HG03060 (cell line): ENCODE measurements around the gene CLDN4.
A peak's percentile ranks its signal among the peaks of the same experiment; 100 is the strongest.
"Not testable (repeated sequence)": the region's sequence is repeated elsewhere in the genome, so short reads cannot be mapped to it uniquely, and the experiment has no call there.

ENCODE experiments used
- ATAC-seq: cut with Tn5 transposase; IDR thresholded peaks from one replicate; pipeline ENCODE4 v1.9.1; 2021; ENCODE audit warnings: low read depth, moderate number of reproducible peaks; ENCODE audit not compliant: unreplicated experiment

Gene CLDN4

DNA sequence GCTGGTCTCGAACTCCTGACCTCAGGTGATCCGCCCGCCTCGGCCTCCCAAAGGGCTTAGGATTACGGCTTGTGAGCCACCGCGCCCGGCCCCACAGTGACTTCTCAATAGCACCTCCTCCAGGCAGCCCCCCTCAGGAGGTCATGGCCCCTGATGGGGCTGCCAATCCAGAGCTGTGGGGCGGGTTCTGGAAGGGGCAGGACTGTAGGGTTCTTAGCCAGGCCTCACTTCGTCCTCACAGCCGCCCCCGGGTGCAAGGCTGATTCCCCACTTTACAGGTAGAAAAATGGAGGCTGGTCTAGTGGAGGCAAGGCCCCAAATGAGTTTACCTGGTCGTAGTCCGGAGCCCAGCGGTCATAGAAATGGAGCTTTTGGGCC is 10.9 kb downstream of the CLDN4 start:
- no peak for ATAC-seq

DNA sequence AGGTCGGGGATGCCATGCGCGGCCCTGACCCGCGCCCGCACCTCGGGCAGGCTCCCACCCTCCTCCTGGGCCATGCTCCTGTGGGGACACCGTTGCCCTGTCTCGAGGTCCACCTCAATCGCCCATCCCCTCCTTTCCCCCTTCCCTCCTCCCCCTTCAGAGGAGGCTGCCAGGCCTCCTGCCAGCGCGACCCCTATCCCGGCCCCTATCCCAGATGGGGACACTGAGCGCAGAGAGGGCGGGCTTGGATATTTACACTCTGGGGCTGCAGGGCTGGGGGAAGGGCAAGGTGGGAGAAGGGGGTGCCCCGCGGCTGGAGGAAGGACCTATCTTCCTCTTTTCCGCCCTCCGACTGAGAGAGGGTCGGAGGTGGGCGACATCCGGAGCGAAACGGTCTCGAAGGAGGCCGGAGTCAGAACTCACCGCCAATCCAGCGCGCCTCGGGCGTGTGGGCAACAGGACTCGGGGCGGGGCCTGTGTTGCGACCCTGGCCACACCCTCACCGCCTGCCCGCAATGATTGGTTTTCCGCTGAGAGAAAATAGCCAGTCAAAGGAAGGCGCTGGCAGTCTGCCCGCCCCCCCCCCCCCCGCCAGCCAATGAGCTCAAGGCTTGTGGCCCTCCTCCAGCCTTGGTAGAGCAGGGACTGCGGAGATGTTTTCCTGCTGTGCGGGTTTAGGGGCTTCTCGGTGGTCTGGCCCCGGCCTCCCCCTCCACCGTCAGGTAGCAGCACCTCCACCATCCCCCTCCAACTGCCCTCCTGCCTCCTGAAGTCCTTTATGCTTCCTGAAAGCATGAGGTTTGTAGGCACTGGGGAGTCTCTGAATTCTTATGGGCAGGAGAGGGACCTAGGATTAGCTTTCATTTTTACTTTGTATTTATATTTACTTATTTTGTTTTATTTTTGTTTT is 11.5 kb downstream of the CLDN4 start, which contains the start of gene METTL27:
METTL27 (minus strand) TSS at position 450 of the 910 bp plus-strand sequence; CDS start at position 74, 376 bp downstream.
- peak; percentile 60 for ATAC-seq

DNA sequence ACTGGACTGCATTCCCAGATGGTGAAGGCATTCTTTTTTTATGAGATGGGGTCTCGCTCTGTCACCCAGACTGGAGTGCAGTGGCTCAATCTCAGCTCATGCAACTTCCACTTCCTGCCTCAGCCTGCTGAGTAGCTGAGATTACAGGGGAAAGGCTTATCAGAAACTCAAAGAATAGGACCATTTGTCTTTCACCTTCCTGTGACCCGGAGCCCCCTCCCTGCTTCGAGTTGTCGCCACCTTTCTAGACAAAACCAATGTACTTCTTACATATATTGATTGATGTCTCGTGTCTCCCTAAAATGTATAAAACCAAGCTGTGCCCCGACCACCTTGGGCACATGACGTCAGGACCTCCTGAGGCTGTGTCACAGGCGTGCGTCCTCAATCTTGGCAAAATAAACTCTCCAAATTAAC is 13.3 kb downstream of the CLDN4 start:
- ATAC-seq, result no peak

DNA sequence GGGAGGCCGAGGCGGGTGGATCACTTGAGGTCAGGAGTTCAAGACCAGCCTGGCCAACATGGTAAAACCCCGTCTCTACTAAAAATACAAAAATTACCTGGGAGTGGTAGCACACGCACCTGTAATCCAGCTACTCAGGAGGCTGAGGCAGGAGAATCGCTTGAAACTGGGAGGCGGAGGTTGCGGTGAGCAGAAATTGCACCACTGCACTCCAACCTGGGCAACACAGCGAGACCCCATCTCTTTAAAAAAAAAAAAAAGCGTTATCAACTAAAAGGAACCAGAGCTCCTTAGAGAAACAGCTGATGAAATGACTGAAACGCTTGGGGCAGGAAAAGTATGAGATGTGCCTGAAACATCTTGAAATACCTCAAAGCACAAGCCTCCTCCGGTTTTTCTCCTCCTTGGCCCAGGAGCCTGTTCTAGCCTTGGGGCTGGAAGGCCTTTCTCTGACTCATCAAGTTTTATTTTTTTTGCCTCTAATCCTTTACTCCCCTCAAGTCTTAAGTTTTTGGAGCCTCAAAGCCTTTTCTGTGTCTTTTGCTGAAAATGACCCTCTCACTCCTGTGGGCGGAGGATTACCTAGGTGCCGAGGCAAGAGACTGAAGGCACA is 14.2 kb downstream of the CLDN4 start:
- ATAC-seq, result no peak

DNA sequence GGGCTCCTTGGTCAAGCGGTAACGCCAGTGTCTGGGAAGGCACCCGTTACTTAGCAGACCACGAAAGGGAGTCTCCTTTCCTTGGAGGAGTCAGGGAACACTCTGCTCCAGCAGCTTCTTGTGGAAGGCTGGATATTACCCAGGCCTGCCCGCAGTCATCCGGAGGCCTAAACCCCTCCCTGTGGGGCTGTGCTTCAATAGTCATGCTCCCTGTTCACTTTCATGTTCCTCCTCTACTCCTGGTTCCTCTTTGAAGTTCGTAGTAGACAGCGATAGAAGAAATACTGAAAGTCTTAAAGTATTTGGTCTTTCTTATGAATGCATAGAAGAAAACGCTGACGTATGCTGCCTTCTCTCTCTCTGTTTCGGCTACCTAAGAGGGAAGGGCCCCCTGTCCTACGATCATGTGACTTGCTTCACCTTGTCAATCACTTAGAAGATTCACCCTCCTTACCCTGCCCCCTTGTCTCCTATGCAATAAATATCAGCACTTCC is 15.0 kb downstream of the CLDN4 start:
- ATAC-seq, result not testable (repeated sequence)

DNA sequence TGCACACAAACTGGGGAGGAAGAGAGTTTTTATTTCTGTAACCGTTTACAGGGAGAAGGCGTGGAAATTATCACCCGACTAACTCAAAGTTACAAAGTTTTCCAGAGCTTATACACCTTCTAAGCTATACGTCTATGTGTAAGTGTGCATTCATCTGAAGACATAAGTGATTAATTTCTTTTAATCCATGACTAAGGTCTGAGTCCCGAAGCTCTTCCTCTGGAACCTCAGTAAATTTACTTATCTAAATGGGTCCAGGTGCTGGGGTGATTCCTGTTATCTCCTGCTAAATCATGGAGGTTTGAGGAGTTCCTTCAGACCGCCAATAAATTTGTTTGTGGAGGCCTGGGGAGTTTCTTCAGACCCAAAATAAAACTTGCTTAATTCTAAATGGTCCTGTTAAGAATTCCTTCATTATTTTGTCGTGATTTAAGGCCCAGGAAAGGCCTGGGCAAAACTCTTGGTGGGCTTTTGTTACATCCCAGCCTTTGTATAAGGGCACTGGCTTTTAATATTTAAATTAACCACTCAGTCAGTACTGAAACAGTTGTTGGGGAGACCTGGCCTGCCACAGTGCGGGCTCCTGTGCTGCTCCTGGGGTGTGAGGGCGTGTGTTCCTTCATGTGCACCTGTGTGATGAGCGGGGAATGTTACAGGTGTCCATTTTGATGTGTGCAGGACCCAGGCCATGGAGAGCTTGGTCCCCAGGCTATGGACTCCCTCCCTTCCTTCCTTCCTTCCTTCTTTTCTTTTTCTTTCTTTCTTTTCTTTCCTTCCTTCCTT is 17.3 kb downstream of the CLDN4 start:
- no peak for ATAC-seq

DNA sequence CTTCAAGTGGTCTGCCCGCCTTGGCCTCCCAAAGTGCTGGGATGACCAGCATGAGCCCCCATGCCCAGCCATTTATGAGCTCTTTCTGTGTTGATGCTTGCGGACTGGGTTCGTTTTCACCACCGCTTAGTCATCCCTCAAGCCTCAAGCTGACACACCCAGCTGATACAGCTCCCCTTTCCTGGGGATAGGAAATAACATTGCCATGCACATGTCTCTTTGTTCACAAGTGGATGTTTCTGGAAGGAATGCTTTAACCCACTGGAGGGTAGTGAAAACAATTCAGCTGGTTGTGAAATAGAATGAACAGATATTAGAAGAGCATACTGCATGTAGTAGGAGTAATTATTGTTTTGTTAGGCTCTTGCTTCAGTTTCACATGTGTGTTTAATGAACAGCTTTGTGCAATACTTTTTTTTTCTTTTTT is 20.0 kb downstream of the CLDN4 start:
- ATAC-seq, result no peak

DNA sequence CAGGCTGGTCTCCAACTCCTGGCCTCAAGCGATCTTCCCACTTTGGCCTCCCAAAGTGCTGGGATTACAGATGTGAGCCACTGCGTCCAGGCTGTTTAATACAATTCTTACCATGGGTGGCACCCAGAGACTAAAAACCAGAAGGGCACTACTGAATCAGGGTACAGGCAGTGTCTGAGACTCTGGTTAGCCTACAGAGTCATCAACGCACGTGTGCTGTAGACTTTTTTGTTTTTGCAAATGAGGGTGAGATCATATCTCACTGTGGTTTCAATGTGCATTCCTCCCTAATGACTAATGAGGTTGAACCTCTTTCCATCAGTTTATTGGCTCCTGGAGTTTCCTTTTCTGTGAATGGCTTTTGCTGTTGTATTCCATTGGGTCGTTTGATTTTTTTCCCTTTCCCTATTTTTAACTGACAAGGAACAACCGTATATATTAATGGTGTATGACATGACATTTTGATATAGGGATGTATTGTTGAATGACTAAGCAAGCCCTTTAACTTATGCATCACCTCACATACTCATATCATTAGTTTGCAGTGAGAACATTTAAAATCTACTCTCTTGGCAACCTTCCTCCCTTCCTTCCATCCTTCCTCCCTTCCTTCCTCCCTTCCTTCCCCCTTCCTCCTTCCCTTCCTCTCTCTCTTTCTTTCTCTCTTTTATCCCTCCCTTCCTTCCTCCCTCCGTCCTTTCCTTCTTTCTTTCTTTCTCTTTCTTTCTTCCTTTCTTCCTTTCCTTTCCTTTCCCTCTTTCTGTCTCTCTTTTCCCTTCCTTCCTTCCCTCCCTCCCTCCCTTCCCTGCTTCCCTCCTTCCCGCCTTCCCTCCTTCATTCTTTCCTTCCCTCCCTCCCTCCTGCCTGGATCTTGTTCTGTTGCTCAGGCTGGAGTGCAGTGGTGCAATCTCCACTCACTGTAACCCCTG is 20.9 kb downstream of the CLDN4 start:
- ATAC-seq, result peak; percentile 91

DNA sequence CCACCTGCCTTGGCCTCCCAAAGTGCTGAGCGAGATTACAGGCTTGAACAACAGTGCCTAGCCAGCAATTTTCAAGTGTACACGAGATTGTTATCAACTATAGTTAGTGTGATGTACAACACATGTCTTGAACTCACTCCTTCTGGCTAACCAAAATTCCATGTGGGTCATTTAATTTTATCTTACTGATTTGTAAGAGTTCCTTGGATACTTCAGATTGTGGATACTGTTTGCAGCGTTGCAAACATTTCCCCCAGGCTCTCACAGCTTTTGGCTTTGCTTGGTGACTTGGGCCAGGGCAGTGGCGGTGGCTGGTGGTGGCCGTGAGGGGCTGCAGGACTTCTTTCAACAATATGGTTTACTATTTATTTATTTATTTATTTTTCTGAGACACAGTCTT is 21.7 kb downstream of the CLDN4 start:
- ATAC-seq, result no peak

DNA sequence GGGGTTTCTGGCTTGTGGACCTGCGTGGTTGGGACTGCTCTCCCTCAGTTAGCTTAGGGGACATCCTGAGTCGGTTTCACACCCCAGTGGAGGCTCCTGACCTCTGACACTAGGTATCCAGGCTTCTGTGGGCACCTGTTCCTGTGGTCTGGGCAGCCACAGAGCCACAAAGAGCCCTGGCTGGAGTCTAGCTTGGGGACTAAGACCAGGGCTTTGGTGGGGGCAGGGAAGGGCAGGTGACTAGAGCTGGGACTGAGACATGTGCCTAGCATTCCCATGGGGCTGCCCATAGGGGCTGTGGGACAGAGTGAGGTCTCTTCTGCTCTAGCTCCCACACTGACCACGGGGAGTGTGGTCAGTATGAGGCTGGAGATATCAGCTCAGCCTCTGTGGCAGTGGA is 26.1 kb downstream of the CLDN4 start:
- no peak for ATAC-seq

DNA sequence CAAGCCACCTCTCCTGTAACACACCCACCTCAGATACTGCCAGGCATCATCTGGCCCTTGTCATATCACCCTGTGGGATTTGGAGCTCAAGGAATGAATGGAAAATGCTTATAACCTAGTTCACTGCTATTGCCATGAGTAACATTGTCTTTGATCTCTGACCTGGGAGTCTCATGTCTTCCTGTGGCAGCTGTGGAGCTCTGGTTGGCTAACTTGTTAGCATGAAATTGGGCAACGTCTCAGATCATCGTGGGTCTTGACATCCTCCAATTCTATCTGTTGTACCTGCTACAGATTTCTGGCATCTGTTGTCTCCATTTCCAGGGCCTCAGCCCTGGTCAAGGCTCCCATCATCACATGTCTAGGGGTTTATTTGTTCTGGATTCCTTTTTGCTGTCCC is 28.0 kb downstream of the CLDN4 start:
- ATAC-seq, result no peak

DNA sequence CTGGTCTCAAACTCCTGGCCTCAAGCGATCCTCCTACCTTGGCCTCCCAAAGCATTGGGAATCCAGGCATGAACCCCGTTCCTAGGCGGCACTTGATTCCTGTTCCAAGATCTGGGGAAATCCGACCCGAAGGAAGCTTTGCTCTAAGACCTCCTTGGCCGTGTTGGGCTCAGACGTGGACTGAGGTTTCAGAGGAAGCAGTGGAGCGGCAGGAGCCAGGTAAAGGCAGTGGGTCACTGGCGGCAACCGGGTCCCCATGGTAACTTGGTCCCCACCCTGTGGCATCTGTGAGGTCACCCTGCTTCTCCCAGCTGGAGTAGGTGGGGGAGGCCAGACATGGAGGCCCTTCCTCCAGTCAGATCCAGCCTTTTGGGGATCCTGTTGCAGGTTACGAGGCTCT is 30.1 kb downstream of the CLDN4 start, which contains the start of gene TMEM270:
TMEM270 (plus strand) TSS at position 301 of the 400 bp plus-strand sequence; CDS start at position 337, 36 bp downstream.
- ATAC-seq, result no peak

DNA sequence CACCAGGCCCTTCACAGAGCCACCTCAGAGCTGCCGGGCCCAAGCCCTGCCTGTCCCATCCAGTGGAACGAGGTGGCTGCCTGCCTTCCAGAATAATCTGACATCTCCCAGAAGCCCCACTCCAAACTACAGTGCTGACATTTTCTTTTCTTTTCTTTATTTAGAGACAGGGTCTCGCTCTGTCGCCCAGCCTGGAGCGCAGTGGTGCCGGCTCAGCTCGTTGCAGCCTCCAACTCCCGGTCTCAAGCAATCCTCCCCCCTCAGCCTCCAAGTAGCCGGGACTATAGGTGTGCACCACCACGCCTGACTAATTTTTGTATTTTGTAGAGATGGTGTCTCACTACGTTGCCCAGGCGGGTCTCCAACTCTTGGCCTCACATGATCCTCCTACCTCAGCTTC is 30.5 kb downstream of the CLDN4 start:
- ATAC-seq, result no peak

DNA sequence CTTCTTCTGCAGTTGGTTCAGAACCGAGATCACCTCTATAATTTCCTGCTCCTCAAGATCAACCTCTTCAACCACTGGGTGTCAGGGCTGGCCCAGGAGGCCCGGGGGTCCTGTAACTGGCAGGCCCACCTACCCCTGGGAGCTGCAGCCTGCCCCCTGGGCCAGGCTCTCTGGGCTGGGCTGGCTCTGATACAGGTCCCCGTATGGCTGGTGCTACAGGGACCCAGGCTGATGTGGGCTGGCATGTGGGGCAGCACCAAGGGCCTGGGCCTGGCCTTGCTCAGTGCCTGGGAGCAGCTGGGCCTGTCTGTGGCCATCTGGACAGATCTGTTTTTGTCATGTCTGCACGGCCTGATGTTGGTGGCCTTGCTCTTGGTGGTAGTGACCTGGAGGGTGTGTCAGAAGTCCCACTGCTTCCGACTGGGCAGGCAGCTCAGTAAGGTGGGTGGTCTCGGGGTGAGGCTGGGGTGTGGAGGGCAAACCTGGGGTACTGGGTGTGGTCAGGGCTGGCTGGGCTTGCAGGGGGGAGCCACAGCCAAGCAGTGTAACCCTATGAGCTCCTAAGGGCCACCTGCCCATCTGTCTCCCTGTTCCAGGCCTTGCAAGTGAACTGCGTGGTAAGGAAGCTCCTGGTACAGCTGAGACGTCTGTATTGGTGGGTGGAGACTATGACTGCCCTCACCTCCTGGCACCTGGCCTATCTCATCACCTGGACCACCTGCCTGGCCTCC is 34.4 kb downstream of the CLDN4 start:
- no peak for ATAC-seq

DNA sequence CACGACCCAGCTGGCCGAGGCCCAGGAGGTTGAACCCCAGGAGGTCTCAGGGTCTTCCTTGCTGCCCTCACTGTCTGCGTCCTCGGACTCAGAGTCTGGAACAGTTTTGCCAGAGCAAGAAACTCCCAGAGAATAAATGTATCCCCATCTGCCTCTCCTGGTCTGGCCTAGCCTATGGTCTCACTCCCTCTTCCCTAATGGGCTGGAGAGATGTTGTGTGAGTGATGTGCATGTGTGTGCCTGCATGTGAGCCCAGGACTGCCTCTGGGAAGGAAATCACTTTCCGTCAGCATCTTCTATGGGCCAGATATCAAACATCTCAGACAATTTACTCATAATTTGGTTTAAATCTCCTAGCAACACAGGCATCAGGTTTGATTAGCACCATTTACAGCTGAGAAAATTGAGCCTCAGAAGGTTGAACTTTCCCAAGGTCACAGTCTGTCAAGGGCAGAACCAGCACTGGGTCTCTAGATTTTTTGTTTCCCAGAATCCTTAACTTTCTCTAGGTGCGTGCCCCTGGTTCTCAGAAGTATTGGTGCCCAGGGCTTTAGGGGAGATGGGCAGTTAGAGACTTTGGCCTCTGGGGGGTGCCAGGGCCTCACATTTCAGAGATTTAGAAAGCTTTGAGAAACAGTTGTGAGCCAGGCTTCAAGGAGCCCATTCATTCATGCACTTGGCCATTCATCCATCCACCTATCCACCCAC is 35.1 kb downstream of the CLDN4 start:
- ATAC-seq, result no peak

DNA sequence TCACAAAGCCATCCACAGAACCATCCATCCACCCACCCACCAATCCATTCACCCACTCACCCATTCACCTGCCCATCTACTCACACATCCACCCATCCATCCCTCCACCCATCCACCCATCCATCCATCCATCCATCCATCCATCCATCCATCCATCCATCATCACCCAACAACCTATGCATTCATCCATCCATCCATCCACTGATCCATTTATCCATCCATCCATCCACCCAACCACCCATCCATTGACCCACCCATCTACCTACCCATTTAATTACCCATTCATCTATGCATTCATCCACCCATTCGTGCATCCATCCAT is 35.6 kb downstream of the CLDN4 start:
- ATAC-seq, result no peak

DNA sequence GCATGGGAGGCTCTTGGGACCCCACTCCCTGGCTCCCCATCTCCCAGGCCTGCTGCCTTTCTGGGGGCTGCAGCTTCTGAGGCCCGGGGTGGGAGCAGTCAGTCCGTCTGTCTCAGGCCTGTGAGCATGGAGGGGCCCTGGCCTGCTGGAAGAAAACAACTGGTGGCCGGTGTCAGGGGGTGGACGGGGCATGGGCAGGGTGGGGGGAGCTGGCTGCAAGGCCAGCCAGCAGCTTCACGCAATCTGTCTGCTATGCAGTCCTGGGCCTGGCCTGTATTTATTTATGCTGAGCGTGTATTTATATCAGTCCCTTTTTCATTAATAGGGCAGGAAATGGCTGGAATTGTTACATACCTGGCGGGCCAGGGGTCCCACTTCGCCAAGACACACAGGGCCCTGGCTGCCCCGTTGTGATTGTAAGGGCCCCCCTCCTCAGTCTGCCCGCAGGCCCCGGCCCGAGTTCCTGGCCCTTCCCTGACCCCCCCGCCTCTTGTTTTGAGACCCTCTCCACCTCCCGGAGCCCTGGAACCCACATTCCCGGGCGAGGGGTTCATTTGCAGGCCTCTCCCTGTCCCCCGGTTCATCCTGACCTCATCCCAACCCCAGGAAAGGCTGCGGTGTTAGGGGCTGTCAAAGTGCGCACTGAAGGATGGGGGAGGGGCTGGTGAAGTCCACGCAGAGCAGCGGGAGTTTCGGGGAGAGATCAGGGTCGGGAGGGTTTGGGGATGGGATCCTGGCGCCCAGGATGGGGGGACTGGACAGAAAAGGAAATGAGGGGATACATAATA is 38.4 kb downstream of the CLDN4 start:
- no peak for ATAC-seq

DNA sequence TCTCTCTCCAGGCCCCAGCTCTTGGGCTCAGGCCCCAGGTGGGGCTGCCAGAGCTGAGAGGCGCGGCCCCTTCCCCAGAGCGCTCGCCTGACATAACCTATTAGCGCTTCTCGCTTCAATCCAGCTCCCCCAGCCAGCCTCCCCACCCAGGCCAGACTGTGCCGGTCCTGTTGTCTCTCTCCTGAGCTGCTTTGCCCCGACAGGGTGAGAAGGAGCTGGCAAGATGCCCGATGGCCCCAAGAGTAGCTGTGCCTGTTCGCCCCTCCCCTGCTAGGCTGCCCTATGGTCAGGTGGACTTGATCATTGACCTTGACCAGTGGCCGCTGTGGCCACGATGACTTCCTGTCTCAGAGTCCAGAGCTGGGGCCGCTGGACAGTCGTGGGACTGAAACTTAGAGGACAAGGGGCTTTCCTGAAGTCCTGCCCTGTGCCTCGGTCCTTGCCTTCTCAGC is 39.3 kb downstream of the CLDN4 start:
- no peak for ATAC-seq
